IMR-90 (cell line): ENCODE measurements around the gene BCL2L13. TPM values are rescaled to one million over a fixed set of nuclear protein-coding genes. Genes with fewer than 3 reads are reported as not detected.

ENCODE experiments used
- microRNA-seq, 2 experiments: library from miRNA; stranded (forward) in 1 of 2; unstranded in 1 of 2; fragments of 10-50 nt in 1 of 2; fragments of <30 nt in 1 of 2; gene quantifications in 1 of 2; microRNA quantifications in 1 of 2; one replicate each; pipeline versions ENCODE3 to v1.1.0; 2013 to 2020; ENCODE audit not compliant: insufficient read depth in 1 of 2, insufficient read length in 1 of 2, unreplicated experiment in 1 of 2
- polyA plus RNA-seq, 3 experiments: library from polyadenylated mRNA; depleted of rRNA; stranded (reverse); fragments of >200 nt; gene quantifications; 2 replicates each; pipeline ENCODE4 v1.2.3, GENCODE V29; 2012; ENCODE audit warnings: low replicate concordance in 1 of 3
- small RNA-seq, 5 experiments: library from RNA; depleted of rRNA; stranded (forward); fragments of <200 nt; gene quantifications; one replicate each; pipeline ENCODE3, GENCODE V24; 2012
- total RNA-seq: library from RNA; depleted of rRNA; stranded (reverse); fragments of >200 nt; gene quantifications from 2 replicates; pipeline ENCODE4 v1.2.3, GENCODE V29; 2012; rRNA removed

Gene BCL2L13
- total and polyA plus RNA-seq, 2 of the 4 experiments (the other 2 are of a cell fraction) = 42.6 to 86.7 TPM

Small RNA genes lying within 50 kb of the gene (microRNA-seq; reads per million reads assigned to microRNA genes)
- gene MIR3198-1 = 0 reads per million in 2 experiments

Small RNA genes lying within 50 kb of the gene (small RNA-seq; reads per million reads assigned to genes)
- 0 reads per million in 5 experiments for gene MIR3198-1

Other genes starting within 250 kb of the BCL2L13 start
- gene SLC25A18, start 75.3 kb upstream of the BCL2L13 start, total RNA-seq = under 0.01 TPM in 1 of 2 replicates, not detected in the other
- 0.05 TPM in 1 of 2 replicates, not detected in the other for gene SLC25A18, start 75.3 kb upstream of the BCL2L13 start, polyA plus RNA-seq (2012; rRNA removed)
- gene ATP6V1E1, start 10.0 kb upstream of the BCL2L13 start, total RNA-seq = 144 and 151 TPM in 2 replicates
- 123 and 148 TPM in 2 replicates for gene ATP6V1E1, start 10.0 kb upstream of the BCL2L13 start, polyA plus RNA-seq (2012; rRNA removed)
- 59.4 and 69.5 TPM in 2 replicates for gene BID, start 135.7 kb downstream of the BCL2L13 start, total RNA-seq
- 240 and 272 TPM in 2 replicates for gene BID, start 135.7 kb downstream of the BCL2L13 start, polyA plus RNA-seq (2012; rRNA removed)